OCI-LY7 (cell line): ENCODE data around the gene SLC50A1. TPM values are rescaled to one million over a fixed set of nuclear protein-coding genes. Genes with fewer than 3 reads are reported as not detected.

Source experiments
- Bru-seq: library from RNA; stranded (reverse); fragments of 400-500 nt; gene quantifications from one replicate; lab custom pipeline; 2021; lab: Mats Ljungman, UMichigan
- BruChase-seq, 2 experiments: library from RNA; stranded (reverse); fragments of 400-500 nt; gene quantifications; one replicate each; lab custom pipeline; 2021; lab: Mats Ljungman, UMichigan
- BruUV-seq: library from RNA; stranded (reverse); fragments of 400-500 nt; replicated peaks from 2 replicates; lab custom pipeline; 2021; lab: Mats Ljungman, UMichigan
- CTCF ChIA-PET: fragments of 300-600 bp; sonication (Branson Sonifier 250); formaldehyde crosslinking; loops from one replicate; lab custom pipeline; 2022; ENCODE audit warnings: antibody characterized with exemption; ENCODE audit not compliant: unreplicated experiment; lab: Charles Lee
- POLR2A ChIA-PET: fragments of 300-600 bp; sonication (Branson Sonifier 250); formaldehyde crosslinking; loops from one replicate; lab custom pipeline; 2022; ENCODE audit warnings: antibody characterized with exemption; lab: Charles Lee
- DNase-seq: peaks from one replicate; pipeline ENCODE4 v3.0.0-alpha.2; 2015; ENCODE audit warnings: low spot score
- H2AFZ ChIP-seq: fragments of 200-600 bp; sonication (generic), shearing (Covaris generic); 2 replicates; pipeline ENCODE4 v1.6.1; 2014; ENCODE audit warnings: mild to moderate bottlenecking, antibody characterized with exemption, low read length, moderate library complexity
- H3K27ac ChIP-seq: fragments of 200-600 bp; sonication (generic); 2 replicates; pipeline ENCODE4 v1.5.1; 2014; ENCODE audit warnings: mixed run types, low read depth, mild to moderate bottlenecking, moderate library complexity, low read length, inconsistent platforms; ENCODE audit not compliant: poor library complexity, severe bottlenecking
- H3K36me3 ChIP-seq: fragments of 200-600 bp; sonication (generic); 2 replicates; pipeline ENCODE4 v1.6.1; 2014; ENCODE audit warnings: mild to moderate bottlenecking, antibody characterized with exemption, low read length, moderate library complexity, mixed read lengths; ENCODE audit not compliant: insufficient read depth
- H3K4me1 ChIP-seq: fragments of 200-600 bp; sonication (generic); 2 replicates; pipeline ENCODE4 v1.5.1; 2014; ENCODE audit warnings: mild to moderate bottlenecking, low read length; ENCODE audit not compliant: insufficient read depth, poor library complexity, severe bottlenecking
- H3K4me2 ChIP-seq: fragments of 200-600 bp; sonication (generic); 2 replicates; pipeline ENCODE4 v1.6.1; 2014; ENCODE audit warnings: mild to moderate bottlenecking, low read length
- H3K4me3 ChIP-seq: fragments of 200-600 bp; sonication (generic); 2 replicates; pipeline ENCODE4 v1.5.1; 2014; ENCODE audit warnings: mild to moderate bottlenecking, low read depth, low read length; ENCODE audit not compliant: poor library complexity, severe bottlenecking
- H3K79me2 ChIP-seq: fragments of 200-600 bp; sonication (generic); 2 replicates; pipeline ENCODE4 v1.6.1; 2016; ENCODE audit warnings: low read depth, mild to moderate bottlenecking, low read length, moderate library complexity, mixed read lengths; ENCODE audit not compliant: insufficient read depth
- H3K9me2 ChIP-seq: fragments of 200-600 bp; sonication (generic); 2 replicates; pipeline ENCODE4 v1.6.1; 2016; ENCODE audit warnings: mild to moderate bottlenecking, low read length, mixed read lengths; ENCODE audit not compliant: insufficient read depth
- H3K9me3 ChIP-seq: fragments of 200-600 bp; sonication (generic); 2 replicates; pipeline ENCODE4 v1.6.1; 2014; ENCODE audit warnings: mild to moderate bottlenecking, mixed run types, low read length, mixed read lengths
- H4K20me1 ChIP-seq: fragments of 200-600 bp; sonication (generic); 2 replicates; pipeline ENCODE4 v1.6.1; 2014; ENCODE audit warnings: mild to moderate bottlenecking, antibody characterized with exemption, low read length, moderate library complexity, mixed read lengths; ENCODE audit not compliant: insufficient read depth
- CTCF ChIP-seq: fragments of 200-600 bp; sonication (generic); conservative IDR thresholded peaks from 2 replicates; pipeline ENCODE4 v1.5.1; 2014; ENCODE audit warnings: mild to moderate bottlenecking, antibody characterized with exemption, low read length, moderate library complexity, mixed read lengths
- EZH2phosphoT487 ChIP-seq: fragments of 200-600 bp; sonication (generic); IDR thresholded peaks from 2 replicates; pipeline ENCODE4 v1.6.1; 2018; ENCODE audit warnings: low read depth, borderline replicate concordance, mild to moderate bottlenecking, mixed run types, antibody characterized with exemption, low read length, moderate library complexity, mixed read lengths
- intact Hi-C: fragments of 100-400 bp; cut with micrococcal nuclease; formaldehyde crosslinking; loops from one replicate; pipeline ENCODE4 v1.10.0; 2022; ENCODE audit not compliant: unreplicated experiment
- long read RNA-seq: library from polyadenylated mRNA; stranded (forward); transcript quantifications from one replicate; pipeline ENCODE4 v2.0.0, GENCODE V29; 2022
- total RNA-seq, 2 experiments: library from RNA; depleted of rRNA in 1 of 2; stranded (reverse); fragments of >200 nt in 1 of 2; shearing (Covaris generic) in 1 of 2; gene quantifications; 2 replicates each; pipeline ENCODE4 v1.2.3, GENCODE V29; 2014 to 2022

The SLC50A1 gene
- total RNA-seq (2014; rRNA removed; shearing (Covaris generic)) = 11.6 and 12.3 TPM in 2 replicates
- 46.1 and 48.0 TPM in 2 replicates for total RNA-seq (2022)
- Bru-seq, nascent RNA = percentile 67 among the genes with signal in this experiment
- percentile 86 among the genes with signal in this experiment for BruChase-seq, experiment 1, labeled RNA remaining after a 6-hour chase
- BruChase-seq, experiment 2, labeled RNA remaining after a 2-hour chase = percentile 73 among the genes with signal in this experiment
- long read RNA-seq, transcript SLC50A1-204 (4 exons, 1,003 nt) = minor isoform, 11 of 92 reads
- long read RNA-seq, transcript SLC50A1-202 (5 exons, 1,218 nt) = minor isoform, 15 of 92 reads
- long read RNA-seq, transcript SLC50A1-203 (6 exons, 1,300 nt) = major isoform, 29 of 92 reads
- long read RNA-seq, transcript SLC50A1-201 (5 exons, 1,137 nt) = minor isoform, 6 of 92 reads
- long read RNA-seq, partial matches to known transcripts = 8 of 92 reads
- long read RNA-seq, other reads (novel, unspliced or antisense) = 23 of 92 reads

- peaks cover 25% of the 10 kb centered on the region for H3K4me1 ChIP-seq
- POLR2A ChIA-PET = interaction anchor here (0.5 to 1.4 kb wide), 2 partner anchors 16 to 1136 kb away, joined by 3 read pairs; no protein-coding TSS in a partner anchor
- CTCF ChIA-PET = no interaction called here
- no peaks in the 10 kb centered on the region for H4K20me1 ChIP-seq
- H3K79me2 ChIP-seq = peaks cover 7% of the 10 kb centered on the region; the same call in 1 of the 2 replicates
- peak within 1 kb of the TSS; percentile 81 for H3K4me3 ChIP-seq
- peak; percentile 92 for DNase-seq
- 0 out of 2 replicates have a peak, but pooled peaks have one; percentile 16 for TF ChIP-seq CTCF
- no peak for TF ChIP-seq EZH2phosphoT487
- H3K9me3 ChIP-seq = no peaks in the 10 kb centered on the region
- H3K36me3 ChIP-seq = peaks cover 13% of the 10 kb centered on the region; the same call in 1 of the 2 replicates
- intact Hi-C loops = no loop called here
- no peaks in the 10 kb centered on the region for H3K9me2 ChIP-seq
- no TSS peak for BruUV-seq
- peak within 1 kb of the TSS; percentile 67 for H3K27ac ChIP-seq
- H3K4me2 ChIP-seq = peak within 1 kb of the TSS; percentile 91
- peak within 1 kb of the TSS; percentile 65; the same call in 1 of the 2 replicates for H2AFZ ChIP-seq
Observed at GRCh38 chr1:155135415-155136028, at the start of gene SLC50A1. Gene SLC50A1 (plus strand): TSS chr1:155135852. CDS start chr1:155135912, 60 bp downstream.

- Histone ChIP-seq H3K4me1 (peaks cover 35% of the 10 kb centered on the region), H3K4me3 (peak overlapping the region; percentile 81), H3K9me3 (no peaks in the 10 kb centered on the region), H2AFZ (peak overlapping the region; percentile 88; the same call in 1 of the 2 replicates), H3K9me2 (no peaks in the 10 kb centered on the region), H3K27ac (peak overlapping the region; percentile 87), H3K79me2 (no peaks in the 10 kb centered on the region), H3K4me2 (peak overlapping the region; percentile 99), H4K20me1 (no peaks in the 10 kb centered on the region), H3K36me3 (no peaks in the 10 kb centered on the region)
- no TSS peak for BruUV-seq
- intact Hi-C loops = no loop called here
- DNase-seq = peak; percentile 81
- ChIA-PET CTCF (interaction anchor here (1.8 kb wide), 1 partner anchor 81 kb away, joined by 7 read pairs; no protein-coding TSS in a partner anchor), POLR2A (interaction anchor here (0.6 kb wide), 1 partner anchor 179 kb away, joined by 3 read pairs; no protein-coding TSS in a partner anchor)
- TF ChIP-seq CTCF (peak; percentile 90), EZH2phosphoT487 (no peak)
Observed at GRCh38 chr1:155086128-155086741, 49.4 kb upstream of the SLC50A1 start.
